HG02763 (cell line): ENCODE data around the gene ELAVL2.

Experiments used
- ATAC-seq: cut with Tn5 transposase; IDR thresholded peaks from one replicate; pipeline ENCODE4 v1.9.1; 2021; ENCODE audit warnings: mild to moderate bottlenecking, moderate library complexity; ENCODE audit not compliant: unreplicated experiment

Gene ELAVL2

GRCh38 chr9:23826120-23826629 lies at the start of gene ELAVL2:
Gene ELAVL2, minus strand, starts transcription at chr9:23826240. Its CDS starts 64,006 bp downstream, at chr9:23762234.
- ATAC-seq: no peak

- ATAC-seq: no peak
Observed at GRCh38 chr9:23858234-23858633, 32.2 kb upstream of the ELAVL2 start.

GRCh38 chr9:23855873-23856604 lies 30.0 kb upstream of the ELAVL2 start:
- no peak for ATAC-seq

GRCh38 chr9:23850690-23851629 lies 24.9 kb upstream of the ELAVL2 start:
- no peak for ATAC-seq

GRCh38 chr9:23850242-23850689 lies 24.2 kb upstream of the ELAVL2 start:
- no peak for ATAC-seq

GRCh38 chr9:23849379-23850035 lies 23.5 kb upstream of the ELAVL2 start:
- no peak for ATAC-seq

- ATAC-seq: no peak
Observed at GRCh38 chr9:23842565-23843129, 16.6 kb upstream of the ELAVL2 start.

- no peak for ATAC-seq
Observed at GRCh38 chr9:23841304-23841703, 15.3 kb upstream of the ELAVL2 start.

GRCh38 chr9:23837038-23837437 lies 11.0 kb upstream of the ELAVL2 start:
- no peak for ATAC-seq

- no peak for ATAC-seq
Observed at GRCh38 chr9:23830929-23831730, 5.1 kb upstream of the ELAVL2 start.

- ATAC-seq: no peak
Observed at GRCh38 chr9:23830476-23830805, 4.4 kb upstream of the ELAVL2 start.

- ATAC-seq: no peak
Observed at GRCh38 chr9:23829580-23830475, 3.8 kb upstream of the ELAVL2 start.

- no peak for ATAC-seq
Observed at GRCh38 chr9:23825700-23826099, 340 bp downstream of the ELAVL2 start.

- no peak for ATAC-seq
Observed at GRCh38 chr9:23824830-23825591, 1.0 kb downstream of the ELAVL2 start.

GRCh38 chr9:23823986-23824829 lies 1.8 kb downstream of the ELAVL2 start:
- ATAC-seq: no peak

- no peak for ATAC-seq
Observed at GRCh38 chr9:23823269-23823668, 2.8 kb downstream of the ELAVL2 start.
